ENCODE data around the gene ANKEF1.
"Not testable (repeated sequence)": the region's sequence is repeated elsewhere in the genome, so short reads cannot be mapped to it uniquely, and the experiment has no call there.

The ANKEF1 gene

GRCh38 chr20:10006447-10007090 lies 28.2 kb upstream of the ANKEF1 start:
- Histone ChIP-seq H3K27me3 (ENCODE audit: control insufficient read depth, insufficient read depth, low read length) (no peaks in the 10 kb centered on the region), H3K4me3 (ENCODE audit: low read length) (no peak overlapping the region), H3K9ac (ENCODE audit: low read length) (no peak overlapping the region), H3K4me1 (ENCODE audit: control insufficient read depth, insufficient read depth, low read length) (no peaks in the 10 kb centered on the region), H3K36me3 (ENCODE audit: control insufficient read depth, insufficient read depth, low read length) (no peaks in the 10 kb centered on the region), H3K9me3 (ENCODE audit: control insufficient read depth, low read length) (no peaks in the 10 kb centered on the region)

- Histone ChIP-seq H3K36me3 (ENCODE audit: control insufficient read depth, insufficient read depth, low read length) (no peaks in the 10 kb centered on the region), H3K9ac (ENCODE audit: low read length) (no peak overlapping the region), H3K4me1 (ENCODE audit: control insufficient read depth, insufficient read depth, low read length) (no peaks in the 10 kb centered on the region), H3K4me3 (ENCODE audit: low read length) (no peak overlapping the region), H3K9me3 (ENCODE audit: control insufficient read depth, low read length) (no peaks in the 10 kb centered on the region), H3K27me3 (ENCODE audit: control insufficient read depth, insufficient read depth, low read length) (no peaks in the 10 kb centered on the region)
These were observed 27.6 kb upstream of the ANKEF1 start for GRCh38 chr20:10007158-10007557.

GRCh38 chr20:10007747-10008146 lies 27.0 kb upstream of the ANKEF1 start:
- Histone ChIP-seq H3K27me3 (ENCODE audit: control insufficient read depth, insufficient read depth, low read length) (no peaks in the 10 kb centered on the region), H3K4me3 (ENCODE audit: low read length) (no peak overlapping the region), H3K9me3 (ENCODE audit: control insufficient read depth, low read length) (no peaks in the 10 kb centered on the region), H3K9ac (ENCODE audit: low read length) (no peak overlapping the region), H3K4me1 (ENCODE audit: control insufficient read depth, insufficient read depth, low read length) (no peaks in the 10 kb centered on the region), H3K36me3 (ENCODE audit: control insufficient read depth, insufficient read depth, low read length) (no peaks in the 10 kb centered on the region)

- no peaks in the 10 kb centered on the region for H3K36me3 ChIP-seq (ENCODE audit: control insufficient read depth, insufficient read depth, low read length)
- no peaks in the 10 kb centered on the region for H3K9me3 ChIP-seq (ENCODE audit: control insufficient read depth, low read length)
- H3K4me1 ChIP-seq (ENCODE audit: control insufficient read depth, insufficient read depth, low read length) = no peaks in the 10 kb centered on the region
- H3K4me3 ChIP-seq (ENCODE audit: low read length) = no peak overlapping the region
- no peaks in the 10 kb centered on the region for H3K27me3 ChIP-seq (ENCODE audit: control insufficient read depth, insufficient read depth, low read length)
- no peak overlapping the region for H3K9ac ChIP-seq (ENCODE audit: low read length)
These were observed 22.3 kb upstream of the ANKEF1 start for GRCh38 chr20:10012464-10012863.

- Histone ChIP-seq H3K4me3 (ENCODE audit: low read length) (no peak overlapping the region), H3K9ac (ENCODE audit: low read length) (no peak overlapping the region), H3K36me3 (ENCODE audit: control insufficient read depth, insufficient read depth, low read length) (no peaks in the 10 kb centered on the region), H3K4me1 (ENCODE audit: control insufficient read depth, insufficient read depth, low read length) (no peaks in the 10 kb centered on the region), H3K27me3 (ENCODE audit: control insufficient read depth, insufficient read depth, low read length) (no peaks in the 10 kb centered on the region), H3K9me3 (ENCODE audit: control insufficient read depth, low read length) (no peaks in the 10 kb centered on the region)
These were observed 20.4 kb upstream of the ANKEF1 start for GRCh38 chr20:10014431-10014830.

GRCh38 chr20:10020937-10021336 lies 13.8 kb upstream of the ANKEF1 start:
- H3K9me3 ChIP-seq (ENCODE audit: control insufficient read depth, low read length) = no peaks in the 10 kb centered on the region
- H3K9ac ChIP-seq (ENCODE audit: low read length) = no peak overlapping the region
- H3K36me3 ChIP-seq (ENCODE audit: control insufficient read depth, insufficient read depth, low read length) = no peaks in the 10 kb centered on the region
- no peak overlapping the region for H3K4me3 ChIP-seq (ENCODE audit: low read length)
- H3K27me3 ChIP-seq (ENCODE audit: control insufficient read depth, insufficient read depth, low read length) = no peaks in the 10 kb centered on the region
- H3K4me1 ChIP-seq (ENCODE audit: control insufficient read depth, insufficient read depth, low read length) = no peaks in the 10 kb centered on the region

GRCh38 chr20:10022625-10023024 lies 12.2 kb upstream of the ANKEF1 start:
- Histone ChIP-seq H3K4me3 (ENCODE audit: low read length) (no peak overlapping the region), H3K9me3 (ENCODE audit: control insufficient read depth, low read length) (no peaks in the 10 kb centered on the region), H3K36me3 (ENCODE audit: control insufficient read depth, insufficient read depth, low read length) (no peaks in the 10 kb centered on the region)

GRCh38 chr20:10023911-10024310 lies 10.9 kb upstream of the ANKEF1 start:
- Histone ChIP-seq H3K4me3 (ENCODE audit: low read length) (no peak overlapping the region), H3K9ac (ENCODE audit: low read length) (no peak overlapping the region), H3K4me1 (ENCODE audit: control insufficient read depth, insufficient read depth, low read length) (no peaks in the 10 kb centered on the region), H3K9me3 (ENCODE audit: control insufficient read depth, low read length) (no peaks in the 10 kb centered on the region), H3K36me3 (ENCODE audit: control insufficient read depth, insufficient read depth, low read length) (no peaks in the 10 kb centered on the region), H3K27me3 (ENCODE audit: control insufficient read depth, insufficient read depth, low read length) (no peaks in the 10 kb centered on the region)

More at GRCh38 chr20:10022625-10023024, 12.2 kb upstream of the ANKEF1 start:
- Histone ChIP-seq H3K27me3 (ENCODE audit: control insufficient read depth, insufficient read depth, low read length) (no peaks in the 10 kb centered on the region), H3K9ac (ENCODE audit: low read length) (no peak overlapping the region), H3K4me1 (ENCODE audit: control insufficient read depth, insufficient read depth, low read length) (no peaks in the 10 kb centered on the region)

- not testable (repeated sequence) for H3K9me3 ChIP-seq (ENCODE audit: control insufficient read depth, low read length); H3K4me1 ChIP-seq (ENCODE audit: control insufficient read depth, insufficient read depth, low read length)
These were observed 3.2 kb upstream of the ANKEF1 start for GRCh38 chr20:10031451-10032215.

GRCh38 chr20:10032269-10032668 lies 2.5 kb upstream of the ANKEF1 start:
- not testable (repeated sequence) for H3K27me3 ChIP-seq (ENCODE audit: control insufficient read depth, insufficient read depth, low read length); H3K4me1 ChIP-seq (ENCODE audit: control insufficient read depth, insufficient read depth, low read length); H3K9me3 ChIP-seq (ENCODE audit: control insufficient read depth, low read length); H3K36me3 ChIP-seq (ENCODE audit: control insufficient read depth, insufficient read depth, low read length); H3K9ac ChIP-seq (ENCODE audit: low read length); H3K4me3 ChIP-seq (ENCODE audit: low read length)

More at GRCh38 chr20:10031451-10032215, 3.2 kb upstream of the ANKEF1 start:
- H3K36me3 ChIP-seq (ENCODE audit: control insufficient read depth, insufficient read depth, low read length); H3K9ac ChIP-seq (ENCODE audit: low read length); H3K4me3 ChIP-seq (ENCODE audit: low read length); H3K27me3 ChIP-seq (ENCODE audit: control insufficient read depth, insufficient read depth, low read length): not testable (repeated sequence)

- Histone ChIP-seq H3K4me1 (ENCODE audit: control insufficient read depth, insufficient read depth, low read length) (peaks cover 9% of the 10 kb centered on the region), H3K9ac (ENCODE audit: low read length) (no peak overlapping the region), H3K9me3 (ENCODE audit: control insufficient read depth, low read length) (no peaks in the 10 kb centered on the region), H3K27me3 (ENCODE audit: control insufficient read depth, insufficient read depth, low read length) (no peaks in the 10 kb centered on the region), H3K4me3 (ENCODE audit: low read length) (no peak overlapping the region), H3K36me3 (ENCODE audit: control insufficient read depth, insufficient read depth, low read length) (no peaks in the 10 kb centered on the region)
These were observed 709 bp upstream of the ANKEF1 start for GRCh38 chr20:10033905-10034650.

GRCh38 chr20:10036321-10036720 lies 1.5 kb downstream of the ANKEF1 start:
- not testable (repeated sequence) for H3K9ac ChIP-seq (ENCODE audit: low read length); H3K27me3 ChIP-seq (ENCODE audit: control insufficient read depth, insufficient read depth, low read length); H3K36me3 ChIP-seq (ENCODE audit: control insufficient read depth, insufficient read depth, low read length); H3K4me1 ChIP-seq (ENCODE audit: control insufficient read depth, insufficient read depth, low read length); H3K4me3 ChIP-seq (ENCODE audit: low read length); H3K9me3 ChIP-seq (ENCODE audit: control insufficient read depth, low read length)

Data from mucosa of stomach (tissue), 1 donor.